Stimulated activated CD8-positive, alpha-beta memory T cell treated with anti-CD3 and anti-CD28 coated beads, Interleukin-7, amount 100 ng/mL, for 24 hours (primary cell): ENCODE results near the gene AP2A2.

Experiments used
- DNase-seq: peaks from one replicate; pipeline ENCODE4 v3.0.0-alpha.2; 2020; ENCODE audit warnings: low read depth

Gene AP2A2

DNA sequence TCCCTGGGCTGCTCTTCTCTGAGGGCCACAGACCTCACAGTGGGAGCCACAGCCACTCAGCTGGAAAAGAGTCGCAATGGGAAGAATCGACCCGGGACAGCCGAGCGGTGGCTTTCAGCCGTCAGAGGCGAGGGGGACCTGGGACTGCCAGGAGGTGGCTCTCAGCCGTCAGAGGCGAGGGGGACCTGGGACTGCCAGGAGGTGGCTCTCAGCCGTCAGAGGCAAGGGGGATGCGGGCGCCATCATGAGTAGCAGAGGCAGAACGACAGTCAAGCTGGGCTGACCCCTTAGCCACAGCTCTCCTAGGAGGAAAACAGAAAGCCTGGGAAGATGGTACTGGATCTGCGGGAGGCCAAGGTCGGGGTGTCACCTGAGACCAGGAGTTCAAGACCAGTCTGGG is 134.1 kb downstream of the AP2A2 start:
- DNase-seq, result no peak

DNA sequence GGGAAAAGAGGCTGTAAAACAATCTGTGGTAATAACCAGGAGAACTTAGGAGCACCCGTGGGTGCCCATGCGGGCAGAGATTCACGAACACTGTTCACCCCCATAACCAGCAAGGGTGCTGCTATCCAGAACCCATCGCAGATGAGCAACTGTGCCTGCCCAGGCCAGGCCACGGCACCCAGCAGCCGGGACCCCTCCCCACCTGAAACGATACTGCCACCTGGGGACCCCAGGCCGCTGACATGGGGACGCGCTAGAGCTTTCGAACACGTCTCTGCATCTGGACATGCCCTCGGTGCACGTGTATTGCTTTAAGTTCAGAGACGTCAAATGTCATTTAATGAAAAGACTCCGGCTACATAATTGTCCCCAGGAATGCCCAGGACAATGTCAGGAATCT is 134.7 kb downstream of the AP2A2 start:
- DNase-seq, result no peak

DNA sequence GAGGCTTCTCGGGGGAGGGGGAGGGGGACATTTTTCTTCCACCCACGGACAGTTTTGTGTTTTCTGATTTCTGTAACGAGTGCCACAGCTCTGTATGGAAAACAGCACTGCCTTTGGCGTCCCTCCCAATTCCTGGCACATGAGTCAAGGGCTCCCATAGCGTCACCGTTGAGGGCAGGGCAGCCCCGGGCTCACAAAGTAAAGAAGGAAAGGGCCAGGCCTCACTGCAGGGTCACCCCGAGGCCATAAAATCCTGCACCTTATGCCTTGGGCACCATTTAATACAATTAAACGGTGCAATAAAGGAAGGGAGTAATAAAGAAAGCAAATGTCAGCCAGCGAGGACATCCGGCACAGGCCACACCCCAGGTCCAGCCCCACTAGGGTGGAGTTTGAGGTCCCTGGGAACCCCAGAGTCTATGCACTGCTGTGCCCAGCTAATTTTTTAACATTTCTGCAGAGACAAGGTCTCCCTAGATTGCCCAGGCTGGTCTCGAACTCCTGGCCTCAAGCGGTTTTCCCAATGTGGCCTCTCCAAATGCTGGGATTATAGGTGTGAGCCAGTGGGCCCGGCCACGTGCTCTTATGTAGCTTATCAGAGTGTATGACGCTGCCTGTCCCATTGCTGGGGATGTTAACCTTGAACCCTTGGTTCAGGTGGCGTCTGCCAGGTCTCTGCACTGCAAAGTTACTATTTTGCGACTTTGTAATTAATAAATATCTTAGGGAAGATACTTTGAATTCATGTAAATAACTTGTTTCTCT is 135.4 kb downstream of the AP2A2 start:
- DNase-seq, result no peak
